Measurements from ENCODE around the gene CDK13.

CDK13 gene

GRCh38 chr7:39950473-39951225, 593 bp downstream of the CDK13 start:
- DNase-seq: peak; percentile 36

DNA sequence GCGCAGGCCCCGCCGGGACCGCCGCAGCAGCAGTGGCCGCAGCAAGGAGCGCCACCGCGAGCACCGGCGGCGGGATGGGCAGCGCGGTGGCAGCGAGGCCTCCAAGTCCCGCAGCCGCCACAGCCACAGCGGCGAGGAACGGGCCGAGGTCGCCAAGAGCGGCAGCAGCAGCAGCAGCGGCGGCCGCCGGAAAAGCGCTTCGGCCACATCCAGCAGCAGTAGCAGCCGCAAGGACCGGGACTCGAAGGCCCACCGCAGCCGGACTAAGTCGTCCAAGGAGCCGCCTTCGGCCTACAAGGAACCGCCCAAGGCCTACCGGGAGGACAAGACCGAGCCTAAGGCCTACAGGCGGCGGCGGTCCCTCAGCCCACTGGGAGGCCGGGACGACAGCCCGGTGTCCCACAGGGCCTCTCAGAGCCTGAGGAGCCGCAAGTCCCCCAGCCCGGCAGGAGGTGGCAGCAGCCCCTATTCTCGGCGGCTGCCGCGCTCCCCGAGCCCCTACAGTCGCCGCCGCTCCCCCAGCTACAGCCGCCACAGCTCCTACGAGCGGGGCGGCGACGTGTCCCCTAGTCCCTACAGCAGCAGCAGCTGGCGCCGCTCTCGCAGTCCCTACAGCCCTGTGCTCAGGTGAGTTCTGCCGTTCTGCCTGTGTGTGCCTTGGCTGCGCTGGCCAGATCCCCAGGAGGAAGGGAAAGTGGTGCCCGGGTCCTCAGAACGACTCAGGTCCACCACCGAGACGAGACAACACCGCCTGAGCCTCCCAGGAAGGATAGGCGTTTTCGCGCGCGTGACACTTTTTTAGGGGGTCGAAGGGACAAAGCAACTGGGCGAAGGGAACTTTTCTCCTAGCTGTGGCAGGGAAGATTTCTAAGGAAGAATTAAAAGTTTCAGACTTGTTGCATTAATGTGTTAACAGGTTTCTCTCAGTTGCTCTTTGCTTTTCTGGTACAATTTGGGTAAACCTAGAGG, 1.5 kb downstream of the CDK13 start:
- peak; percentile 67 for DNase-seq

DNA sequence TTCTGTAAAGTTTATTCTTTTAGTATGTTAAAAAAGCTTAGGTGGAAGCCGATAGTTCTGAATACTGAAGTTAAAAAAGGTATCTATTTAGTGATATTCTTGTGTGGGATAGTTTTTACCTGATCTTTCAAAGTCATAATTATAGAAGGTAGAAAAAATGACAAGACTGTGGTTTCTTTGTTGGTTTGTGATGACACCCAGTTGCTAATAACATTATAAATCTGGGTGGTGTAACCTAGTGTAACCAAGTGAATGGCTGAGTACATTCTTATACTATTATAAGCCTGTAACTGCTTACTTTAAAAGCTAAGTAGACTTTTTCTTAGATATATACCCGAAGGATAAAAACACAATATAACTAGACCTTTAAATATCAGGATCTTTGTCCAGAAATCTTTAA, 2.3 kb downstream of the CDK13 start:
- no peak for DNase-seq

- DNase-seq: no peak
Measured at GRCh38 chr7:39952803-39953202, 2.7 kb downstream of the CDK13 start.

DNA sequence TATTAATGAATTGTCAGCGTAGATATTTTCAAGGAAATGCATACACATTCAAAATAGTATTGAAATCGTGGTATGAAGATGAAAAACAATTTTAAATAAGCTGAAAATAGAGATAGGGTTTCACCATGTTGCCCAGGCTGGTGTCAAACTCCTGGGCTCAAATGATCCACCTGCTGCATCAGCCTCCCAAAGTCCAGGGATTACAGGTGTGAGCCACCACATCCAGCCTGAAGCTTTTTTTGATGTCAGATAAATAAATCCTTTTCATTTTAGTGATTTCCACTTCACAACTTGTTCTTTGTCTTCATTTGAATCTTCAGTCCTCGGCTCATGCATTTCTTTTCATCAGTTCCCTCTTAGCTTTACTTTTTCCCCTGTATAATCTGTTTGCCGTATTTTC, 4.6 kb downstream of the CDK13 start:
- no peak for DNase-seq

- DNase-seq: no peak
Measured at GRCh38 chr7:39958038-39958437, 8.0 kb downstream of the CDK13 start.

GRCh38 chr7:39967406-39968161, 17.5 kb downstream of the CDK13 start:
- no peak for DNase-seq

GRCh38 chr7:39969431-39969830, 19.4 kb downstream of the CDK13 start:
- no peak for DNase-seq

DNA sequence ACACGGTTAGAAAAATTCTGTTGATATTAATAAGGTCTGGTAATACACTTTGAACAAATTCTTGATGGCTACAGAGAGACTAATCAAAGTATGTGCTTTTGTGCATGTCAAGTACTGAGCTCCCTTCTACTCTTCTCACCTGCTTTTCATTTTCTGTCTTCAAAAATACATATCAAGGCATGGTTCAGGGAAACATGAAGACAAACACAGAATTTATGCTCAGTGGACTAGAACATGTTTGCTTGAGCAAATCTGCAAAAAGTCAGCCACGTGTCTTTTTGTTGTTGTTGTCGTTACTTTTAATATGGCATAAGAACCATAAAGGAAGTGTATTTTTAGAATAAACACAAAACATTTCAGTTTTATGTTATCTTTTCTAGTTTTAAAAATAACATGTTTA, 21.9 kb downstream of the CDK13 start:
- DNase-seq: no peak

GRCh38 chr7:39973801-39974200, 23.7 kb downstream of the CDK13 start:
- DNase-seq: no peak

GRCh38 chr7:39978230-39978934, 28.3 kb downstream of the CDK13 start:
- no peak for DNase-seq

DNA sequence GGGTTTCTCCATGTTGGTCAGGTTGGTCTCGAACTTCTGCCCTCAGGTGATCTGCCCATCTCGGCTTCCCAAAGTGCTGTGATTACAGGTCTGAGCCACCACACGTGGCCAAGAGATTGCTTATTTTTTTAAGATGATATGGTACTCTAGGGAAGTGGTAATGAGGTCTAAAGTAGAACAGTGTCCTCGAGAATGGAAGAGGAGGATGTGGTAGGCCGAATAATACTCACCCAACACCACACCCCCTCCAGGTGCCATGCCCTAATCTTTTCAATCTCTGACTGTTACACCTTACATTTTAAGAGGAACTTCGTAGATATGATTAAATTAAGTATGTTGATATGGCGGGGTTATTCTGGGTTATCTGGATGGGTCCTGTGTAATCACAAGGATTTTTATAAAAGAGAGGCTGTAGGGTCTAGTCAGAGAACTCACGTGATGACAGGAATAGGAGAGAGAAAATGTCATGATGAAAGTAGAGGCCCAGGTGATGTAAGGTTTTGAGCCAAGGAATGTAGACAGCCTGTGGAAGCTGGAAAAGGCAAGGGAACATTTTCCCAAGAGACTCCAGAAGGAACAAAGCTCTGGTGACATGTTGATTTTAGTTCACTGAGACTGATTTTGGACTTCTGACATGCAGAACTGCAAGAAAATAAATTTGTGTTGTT, 29.5 kb downstream of the CDK13 start:
- peak; percentile 31 for DNase-seq

GRCh38 chr7:39985398-39985918, 35.4 kb downstream of the CDK13 start:
- DNase-seq: no peak

DNA sequence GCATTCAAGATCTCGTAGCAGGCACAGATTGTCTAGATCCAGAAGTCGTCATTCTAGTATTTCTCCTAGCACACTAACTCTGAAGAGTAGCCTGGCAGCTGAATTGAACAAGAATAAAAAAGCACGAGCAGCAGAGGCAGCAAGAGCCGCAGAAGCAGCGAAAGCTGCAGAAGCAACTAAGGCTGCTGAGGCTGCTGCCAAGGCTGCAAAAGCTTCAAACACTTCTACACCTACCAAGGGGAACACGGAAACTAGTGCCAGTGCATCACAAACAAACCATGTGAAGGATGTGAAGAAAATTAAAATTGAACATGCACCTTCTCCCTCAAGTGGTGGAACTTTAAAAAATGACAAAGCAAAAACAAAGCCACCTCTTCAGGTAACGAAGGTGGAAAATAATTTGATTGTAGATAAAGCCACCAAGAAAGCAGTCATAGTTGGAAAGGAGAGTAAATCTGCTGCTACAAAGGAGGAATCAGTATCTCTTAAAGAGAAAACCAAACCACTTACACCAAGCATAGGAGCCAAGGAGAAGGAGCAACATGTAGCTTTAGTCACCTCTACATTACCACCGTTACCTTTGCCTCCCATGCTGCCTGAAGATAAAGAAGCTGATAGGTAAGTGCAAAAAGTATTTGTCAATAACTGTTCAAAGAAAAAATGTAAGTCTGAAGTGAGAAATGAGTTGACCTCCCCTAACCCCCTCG, 37.7 kb downstream of the CDK13 start:
- peak; percentile 19 for DNase-seq

GRCh38 chr7:40000734-40001315, 50.8 kb downstream of the CDK13 start:
- DNase-seq: no peak

- DNase-seq: no peak
Measured at GRCh38 chr7:40001649-40002048, 51.6 kb downstream of the CDK13 start.

- DNase-seq: no peak
Measured at GRCh38 chr7:40003597-40003996, 53.5 kb downstream of the CDK13 start.

GRCh38 chr7:40008223-40008815, 58.3 kb downstream of the CDK13 start:
- DNase-seq: no peak

DNA sequence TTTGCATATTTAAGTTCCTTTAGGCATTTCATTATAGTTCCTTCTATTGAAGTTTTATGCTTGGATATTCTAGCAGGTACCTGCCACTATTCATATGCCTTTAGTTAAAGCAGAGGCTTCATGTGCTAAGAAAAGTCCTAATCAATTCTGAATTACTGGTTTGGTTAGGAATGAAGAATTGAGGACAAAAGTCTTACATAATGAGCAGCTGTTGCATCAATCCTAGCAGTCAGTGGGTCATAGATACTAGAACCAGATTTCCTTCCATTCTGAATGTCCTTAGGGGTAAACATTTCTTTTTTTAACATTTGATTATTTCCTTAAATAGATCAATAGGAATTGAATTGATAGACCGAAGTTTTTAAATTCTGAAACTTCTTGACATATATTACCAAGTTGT, 59.2 kb downstream of the CDK13 start:
- DNase-seq: no peak

DNA sequence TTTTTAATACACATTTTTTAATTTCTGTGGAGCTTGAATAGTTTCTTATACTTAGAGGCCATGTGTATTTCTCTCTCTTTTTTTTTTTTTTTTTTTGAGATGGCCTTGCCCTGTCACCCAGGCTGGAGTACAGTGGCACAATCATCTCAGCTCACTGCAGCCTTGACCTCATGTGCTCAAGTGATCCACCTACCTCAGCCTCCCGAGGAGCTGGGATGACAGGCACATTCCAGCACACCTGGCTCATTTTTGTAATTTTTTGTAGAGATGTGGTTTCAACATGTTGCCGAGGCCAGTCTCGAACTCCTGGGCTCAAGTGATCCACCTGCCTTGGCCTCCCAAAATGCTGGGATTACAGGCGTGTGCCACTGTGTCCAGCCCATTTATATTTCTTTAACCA, 64.3 kb downstream of the CDK13 start:
- DNase-seq: no peak

Measured in activated gamma-delta T cell treated with Interleukin-2 at 50 U/mL for 16 hours (primary cell).